ENCODE measurements around the gene HEXD. TPM values are rescaled to one million over a fixed set of nuclear protein-coding genes. Genes with fewer than 3 reads are reported as not detected.

Gene HEXD
- total RNA-seq, 2 experiments from 2014 or later, result 87.9 to 93.2 TPM

GRCh38 chr17:82403662-82404660, 14.2 kb upstream of the HEXD start:
- no peaks in the 10 kb centered on the region for H3K9me2 ChIP-seq (ENCODE audit: insufficient read depth, low read length)
- POLR2A ChIA-PET, result no interaction called here
- no TSS peak for BruUV-seq (replicated peaks)

GRCh38 chr17:82405051-82405450, 13.1 kb upstream of the HEXD start:
- ChIA-PET POLR2A (no interaction called here), CTCF (ENCODE audit: unreplicated experiment) (no interaction called here)
- peaks cover 35% of the 10 kb centered on the region for H3K4me1 ChIP-seq (ENCODE audit: insufficient read depth, low read length, poor library complexity, severe bottlenecking)
- BruUV-seq (replicated peaks), result no TSS peak
- no peaks in the 10 kb centered on the region for H3K9me3 ChIP-seq (ENCODE audit: low read length)
- H3K4me2 ChIP-seq (ENCODE audit: low read length), result no peak overlapping the region
- H4K20me1 ChIP-seq (ENCODE audit: insufficient read depth, low read length), result no peaks in the 10 kb centered on the region
- no peaks in the 10 kb centered on the region for H3K79me2 ChIP-seq (ENCODE audit: insufficient read depth, low read depth, low read length)
- no peak overlapping the region for H3K27ac ChIP-seq (ENCODE audit: low read depth, low read length, poor library complexity, severe bottlenecking)
- H3K4me3 ChIP-seq (ENCODE audit: low read depth, low read length, poor library complexity, severe bottlenecking), result no peak overlapping the region
- H2AFZ ChIP-seq (ENCODE audit: low read length), result no peak overlapping the region
- TF ChIP-seq EZH2phosphoT487 (IDR thresholded peaks at IDR 0.05; ENCODE audit: borderline replicate concordance, low read depth, low read length), result no peak
- TF ChIP-seq, protein P1, sequence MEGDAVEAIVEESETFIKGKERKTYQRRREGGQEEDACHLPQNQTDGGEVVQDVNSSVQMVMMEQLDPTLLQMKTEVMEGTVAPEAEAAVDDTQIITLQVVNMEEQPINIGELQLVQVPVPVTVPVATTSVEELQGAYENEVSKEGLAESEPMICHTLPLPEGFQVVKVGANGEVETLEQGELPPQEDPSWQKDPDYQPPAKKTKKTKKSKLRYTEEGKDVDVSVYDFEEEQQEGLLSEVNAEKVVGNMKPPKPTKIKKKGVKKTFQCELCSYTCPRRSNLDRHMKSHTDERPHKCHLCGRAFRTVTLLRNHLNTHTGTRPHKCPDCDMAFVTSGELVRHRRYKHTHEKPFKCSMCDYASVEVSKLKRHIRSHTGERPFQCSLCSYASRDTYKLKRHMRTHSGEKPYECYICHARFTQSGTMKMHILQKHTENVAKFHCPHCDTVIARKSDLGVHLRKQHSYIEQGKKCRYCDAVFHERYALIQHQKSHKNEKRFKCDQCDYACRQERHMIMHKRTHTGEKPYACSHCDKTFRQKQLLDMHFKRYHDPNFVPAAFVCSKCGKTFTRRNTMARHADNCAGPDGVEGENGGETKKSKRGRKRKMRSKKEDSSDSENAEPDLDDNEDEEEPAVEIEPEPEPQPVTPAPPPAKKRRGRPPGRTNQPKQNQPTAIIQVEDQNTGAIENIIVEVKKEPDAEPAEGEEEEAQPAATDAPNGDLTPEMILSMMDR (conservative IDR thresholded peaks at IDR 0.05; ENCODE audit: low read length), result no peak
- no peaks in the 10 kb centered on the region for H3K9me2 ChIP-seq (ENCODE audit: insufficient read depth, low read length)
- H3K36me3 ChIP-seq (ENCODE audit: insufficient read depth, low read length), result peaks cover 63% of the 10 kb centered on the region
- intact Hi-C loops (cut with micrococcal nuclease; ENCODE audit: unreplicated experiment), result no loop called here
- no peak for DNase-seq (ENCODE audit: low spot score)

More at GRCh38 chr17:82403662-82404660, 14.2 kb upstream of the HEXD start:
- Histone ChIP-seq H3K4me2 (ENCODE audit: low read length) (no peak overlapping the region), H3K9me3 (ENCODE audit: low read length) (no peaks in the 10 kb centered on the region), H3K27ac (ENCODE audit: low read depth, low read length, poor library complexity, severe bottlenecking) (peak overlapping the region; percentile 83), H3K36me3 (ENCODE audit: insufficient read depth, low read length) (peaks cover 64% of the 10 kb centered on the region), H2AFZ (ENCODE audit: low read length) (no peak overlapping the region), H4K20me1 (ENCODE audit: insufficient read depth, low read length) (no peaks in the 10 kb centered on the region), H3K79me2 (ENCODE audit: insufficient read depth, low read depth, low read length) (no peaks in the 10 kb centered on the region), H3K4me1 (ENCODE audit: insufficient read depth, low read length, poor library complexity, severe bottlenecking) (peaks cover 35% of the 10 kb centered on the region), H3K4me3 (ENCODE audit: low read depth, low read length, poor library complexity, severe bottlenecking) (no peak overlapping the region)
- DNase-seq (ENCODE audit: low spot score), result no peak
- TF ChIP-seq, protein P1 (conservative IDR thresholded peaks at IDR 0.05; ENCODE audit: low read length), result no peak
- TF ChIP-seq EZH2phosphoT487 (IDR thresholded peaks at IDR 0.05; ENCODE audit: borderline replicate concordance, low read depth, low read length), result no peak
- intact Hi-C loops (cut with micrococcal nuclease; ENCODE audit: unreplicated experiment), result no loop called here
- CTCF ChIA-PET (ENCODE audit: unreplicated experiment), result no interaction called here

DNA sequence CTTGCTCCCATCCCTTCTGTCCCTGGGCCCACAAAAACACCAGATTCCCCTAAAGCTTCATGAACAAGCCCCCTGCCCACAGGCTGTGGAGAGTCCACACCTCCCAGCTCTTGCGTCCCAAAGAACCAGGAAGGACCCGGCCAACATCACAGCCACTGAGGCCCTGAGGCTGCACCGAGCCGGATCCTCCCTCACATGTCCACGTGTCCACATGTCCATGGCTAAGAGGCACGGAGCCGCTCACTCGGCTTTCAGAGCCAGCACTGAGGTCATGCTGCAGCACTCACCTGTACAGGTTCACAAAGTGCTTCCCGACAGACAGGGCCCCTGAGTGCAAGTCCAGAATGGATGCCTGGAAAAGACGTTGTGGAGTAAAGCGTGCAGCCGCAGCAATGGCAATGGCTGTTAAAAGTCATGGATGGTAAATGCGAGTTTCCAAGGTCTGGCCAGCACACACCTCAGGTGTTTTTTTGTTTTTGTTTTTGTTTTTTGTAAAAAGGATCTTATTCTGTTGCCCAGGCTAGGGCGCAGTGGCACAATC, 11.9 kb upstream of the HEXD start:
- no TSS peak for BruUV-seq (replicated peaks)
- no peak for DNase-seq (ENCODE audit: low spot score)
- TF ChIP-seq, protein P1 (conservative IDR thresholded peaks at IDR 0.05; ENCODE audit: low read length), result no peak
- no peak for TF ChIP-seq EZH2phosphoT487 (IDR thresholded peaks at IDR 0.05; ENCODE audit: borderline replicate concordance, low read depth, low read length)
- Histone ChIP-seq H3K4me1 (ENCODE audit: insufficient read depth, low read length, poor library complexity, severe bottlenecking) (peaks cover 29% of the 10 kb centered on the region), H3K27ac (ENCODE audit: low read depth, low read length, poor library complexity, severe bottlenecking) (no peak overlapping the region), H3K4me2 (ENCODE audit: low read length) (no peak overlapping the region), H2AFZ (ENCODE audit: low read length) (no peak overlapping the region), H3K79me2 (ENCODE audit: insufficient read depth, low read depth, low read length) (no peaks in the 10 kb centered on the region), H3K9me2 (ENCODE audit: insufficient read depth, low read length) (no peaks in the 10 kb centered on the region), H3K9me3 (ENCODE audit: low read length) (no peaks in the 10 kb centered on the region), H3K4me3 (ENCODE audit: low read depth, low read length, poor library complexity, severe bottlenecking) (no peak overlapping the region), H3K36me3 (ENCODE audit: insufficient read depth, low read length) (peaks cover 56% of the 10 kb centered on the region), H4K20me1 (ENCODE audit: insufficient read depth, low read length) (no peaks in the 10 kb centered on the region)
- intact Hi-C loops (cut with micrococcal nuclease; ENCODE audit: unreplicated experiment), result no loop called here
- ChIA-PET POLR2A (no interaction called here), CTCF (ENCODE audit: unreplicated experiment) (no interaction called here)
